ENCODE results near the gene PDZD2.
"Not testable (repeated sequence)": the region's sequence is repeated elsewhere in the genome, so short reads cannot be mapped to it uniquely, and the experiment has no call there.

PDZD2 gene

GRCh38 chr5:31720004-31720403, 81.1 kb downstream of the PDZD2 start:
- no peak overlapping the region for H3K27ac ChIP-seq
- no peak for TF ChIP-seq ZFX (IDR thresholded peaks at IDR 0.05; ENCODE audit: borderline replicate concordance)
- no peak for TF ChIP-seq CTCF (IDR thresholded peaks at IDR 0.05)

- no peak for TF ChIP-seq CTCF (IDR thresholded peaks at IDR 0.05)
- TF ChIP-seq ZFX (IDR thresholded peaks at IDR 0.05; ENCODE audit: borderline replicate concordance), result no peak
- H3K27ac ChIP-seq, result no peak overlapping the region
These were observed 81.9 kb downstream of the PDZD2 start for GRCh38 chr5:31720811-31721345.

DNA sequence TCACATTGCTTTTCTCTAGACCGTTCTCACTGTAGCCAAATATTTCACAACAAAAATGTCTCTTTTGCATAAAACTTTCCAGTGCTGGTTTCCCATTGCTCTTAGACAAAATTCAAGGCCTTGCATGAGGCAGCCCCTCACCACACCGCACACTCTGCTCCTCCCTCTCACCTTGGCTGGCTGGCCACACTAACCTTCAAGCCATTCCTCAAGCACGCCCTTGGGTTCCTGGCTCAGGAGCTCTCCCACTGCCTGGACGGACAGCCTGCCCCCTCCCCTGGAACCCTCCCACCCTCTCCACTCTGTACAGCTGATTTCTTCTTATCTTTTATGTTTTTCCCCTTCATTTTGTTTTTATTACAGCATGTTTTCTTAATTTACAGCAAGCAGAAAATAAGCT, 83.2 kb downstream of the PDZD2 start:
- no peak for TF ChIP-seq CTCF (IDR thresholded peaks at IDR 0.05)
- TF ChIP-seq ZFX (IDR thresholded peaks at IDR 0.05; ENCODE audit: borderline replicate concordance), result no peak
- no peak overlapping the region for H3K27ac ChIP-seq

- TF ChIP-seq CTCF (IDR thresholded peaks at IDR 0.05) (no peak), ZFX (IDR thresholded peaks at IDR 0.05; ENCODE audit: borderline replicate concordance) (no peak)
- no peak overlapping the region for H3K27ac ChIP-seq
These were observed 87.1 kb downstream of the PDZD2 start for GRCh38 chr5:31725996-31726395.

DNA sequence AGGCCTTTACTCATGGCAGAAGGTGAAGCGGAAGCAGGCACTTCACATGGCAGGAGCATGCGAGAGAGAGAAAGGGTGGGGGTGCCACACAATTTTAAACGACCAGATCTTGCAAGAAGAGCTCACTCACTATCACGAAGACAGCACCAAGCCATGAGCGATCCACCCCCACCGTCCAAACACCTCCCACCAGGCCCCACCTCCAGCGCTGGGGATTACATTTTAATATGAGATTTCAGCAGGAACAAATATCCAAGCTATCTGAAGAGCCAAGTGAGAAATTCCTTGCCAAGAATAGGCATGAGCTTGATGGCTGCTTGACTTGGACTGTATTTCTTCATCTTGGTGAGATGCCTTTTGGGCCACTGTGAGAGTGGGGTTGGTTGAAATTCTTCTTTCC, 88.0 kb downstream of the PDZD2 start:
- no peak overlapping the region for H3K27ac ChIP-seq
- no peak for TF ChIP-seq ZFX (IDR thresholded peaks at IDR 0.05; ENCODE audit: borderline replicate concordance)
- no peak for TF ChIP-seq CTCF (IDR thresholded peaks at IDR 0.05)

- H3K27ac ChIP-seq, result no peak overlapping the region
- TF ChIP-seq ZFX (IDR thresholded peaks at IDR 0.05; ENCODE audit: borderline replicate concordance) (no peak), CTCF (IDR thresholded peaks at IDR 0.05) (no peak)
These were observed 89.1 kb downstream of the PDZD2 start for GRCh38 chr5:31728039-31728438.

- H3K27ac ChIP-seq, result not testable (repeated sequence)
These were observed 89.9 kb downstream of the PDZD2 start for GRCh38 chr5:31728806-31729205.

DNA sequence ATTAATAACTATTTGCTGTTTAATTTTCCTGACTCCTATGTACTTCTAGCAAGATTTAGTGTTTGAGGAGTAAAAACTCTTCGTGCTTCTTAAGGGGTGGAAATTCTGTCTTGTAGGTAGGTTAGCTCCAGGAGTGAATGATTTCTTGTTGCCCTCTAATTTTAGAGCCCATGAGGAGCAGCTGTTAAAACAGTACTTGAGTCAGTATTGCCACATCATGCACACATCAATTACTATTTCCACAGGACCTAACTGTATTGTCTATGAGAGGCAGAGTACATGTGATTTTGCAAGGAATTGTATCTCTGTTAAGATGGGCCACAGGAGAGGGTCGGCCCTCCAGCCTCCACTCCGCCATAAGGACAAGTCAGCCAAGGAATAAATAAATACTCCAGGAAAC, 91.2 kb downstream of the PDZD2 start:
- H3K27ac ChIP-seq, result no peak overlapping the region
- no peak for TF ChIP-seq CTCF (IDR thresholded peaks at IDR 0.05)
- TF ChIP-seq ZFX (IDR thresholded peaks at IDR 0.05; ENCODE audit: borderline replicate concordance), result no peak

All from 22Rv1 (cell line).